Sigmoid colon (tissue), 7 donors: ENCODE results near the gene LARP1. TPM values are rescaled to one million over a fixed set of nuclear protein-coding genes. Genes with fewer than 3 reads are reported as not detected.

Experiments used
- DNase-seq: peaks from one replicate; pipeline ENCODE4 v3.0.0-alpha.2; 2019
- H3K27ac ChIP-seq, 4 donors: fragments of 200-600 bp; sonication (generic); one replicate each; pipeline ENCODE4 v1.5.1; 2016 to 2019; ENCODE audit warnings: mild to moderate bottlenecking in 1 of 4
- H3K27me3 ChIP-seq, 3 donors: fragments of 200-600 bp; sonication (generic); one replicate each; pipeline ENCODE4 v1.5.1; 2019; ENCODE audit warnings: mild to moderate bottlenecking in 1 of 3
- H3K36me3 ChIP-seq, 4 donors: fragments of 200-600 bp; sonication (generic); one replicate each; pipeline ENCODE4 v1.5.1; 2016 to 2019
- H3K4me1 ChIP-seq, 4 donors: fragments of 200-600 bp; sonication (generic); one replicate each; pipeline ENCODE4 v1.5.1; 2017 to 2019
- H3K4me3 ChIP-seq, 4 donors: fragments of 200-600 bp; sonication (generic); one replicate each; pipeline ENCODE4 v1.5.1; 2017 to 2019; ENCODE audit warnings: mild to moderate bottlenecking in 2 of 4, moderate library complexity in 1 of 4
- H3K9me3 ChIP-seq, 4 donors: fragments of 200-600 bp in 3 of 4; sonication (generic) in 3 of 4; one replicate each; pipeline versions ENCODE4 v1.5.1 to v1.6.1; 2013 to 2019
- EP300 ChIP-seq, 4 donors: sonication (generic); formaldehyde crosslinking; IDR thresholded peaks; one replicate each; pipeline ENCODE4 v1.6.1; 2017; ENCODE audit warnings: antibody characterized with exemption in 4 of 4
- POLR2A ChIP-seq, 2 donors: fragments of 450-650 bp; IDR thresholded peaks; one replicate each; pipeline ENCODE4 v1.6.1; 2016; ENCODE audit warnings: antibody characterized with exemption in 2 of 2, mild to moderate bottlenecking in 2 of 2, moderate library complexity in 2 of 2
- POLR2AphosphoS5 ChIP-seq, 4 donors: sonication (generic); formaldehyde crosslinking; IDR thresholded peaks; one replicate each; pipeline ENCODE4 v1.6.1; 2017; ENCODE audit warnings: antibody characterized with exemption in 4 of 4
- WGBS, 2 donors: extraction: QIAGEN DNeasy Blood & Tissue Kit; methylation state at CpG; one replicate each; pipeline ENCODE4 v1.1.7; 2013; 5-methylcytosine and 5-hydroxymethylcytosine counted together
- intact Hi-C: fragments of 100-400 bp; cut with DNase I; formaldehyde crosslinking; loops from one replicate; pipeline ENCODE4 v1.15.1; 2023
- polyA plus RNA-seq, 3 donors: library from polyadenylated mRNA; stranded (reverse); fragments of 200-250 nt; gene quantifications; one replicate each; pipeline ENCODE4 v1.2.3, GENCODE V29; 2013
- total RNA-seq, 4 donors: library from RNA; depleted of rRNA; stranded (reverse); fragments of >200 nt; gene quantifications; one replicate each; pipeline ENCODE4 v1.1.0, GENCODE V29; 2016
- TF ChIP-seq, protein P1 (sequence below), 4 experiments: fragments of 450-650 bp in 3 of 4; fragments of 200-600 bp in 1 of 4; IDR thresholded peaks; one replicate each; pipeline ENCODE4 v1.5.1; 2016 to 2019; ENCODE audit warnings: antibody characterized with exemption in 4 of 4, mild to moderate bottlenecking in 3 of 4, moderate library complexity in 2 of 4
- donor health status: healthy with polysubstance abuse.
- donor health status: Bipolar disorder and iron deficiency.
- donor health status: healthy.

LARP1 gene
- total RNA-seq (10 to 100 TPM; 47.4 to 97.8 (median 55.6) TPM), polyA plus RNA-seq (10 to 100 TPM; 10.2 to 68.2 (median 15.5) TPM)

GRCh38 chr5:154755361-154756008 lies at the start of gene LARP1:
TSS of gene LARP1 (plus strand) at chr5:154755377. CDS start at chr5:154755758, 381 bp downstream.
- Histone ChIP-seq H3K27ac (peak within 1 kb of the TSS; percentile 99 to 100 (median 100)), H3K4me3 (peak within 1 kb of the TSS; percentile 88 to 99 (median 96)), H3K27me3 (no peaks in the 10 kb centered on the region), H3K4me1 (peaks cover 0 to 53% (median 50%) of the 10 kb centered on the region in 4 donors), H3K36me3 (no peaks in the 10 kb centered on the region), H3K9me3 (no peaks in the 10 kb centered on the region)
- DNase-seq = no peak
- 1% methylated on average over 75 of the region's 75 CpGs for WGBS, 2 donors
- TF ChIP-seq POLR2A (IDR thresholded peaks at IDR 0.05) (no peak), POLR2AphosphoS5 (IDR thresholded peaks at IDR 0.05) (peak in 1 of 4 donors; percentile 35)
- intact Hi-C loops = loop anchor here (2.0 to 10.0 kb wide), 4 partner anchors 57 to 311 kb away; partner anchors contain the start of genes CNOT8 and SAP30L

GRCh38 chr5:154706416-154706815 lies 48.8 kb upstream of the LARP1 start:
- no peaks in the 10 kb centered on the region for H3K9me3 ChIP-seq
- TF ChIP-seq POLR2A (IDR thresholded peaks at IDR 0.05) (no peak), EP300 (IDR thresholded peaks at IDR 0.05) (no peak), POLR2AphosphoS5 (IDR thresholded peaks at IDR 0.05) (no peak)
- TF ChIP-seq, protein P1, sequence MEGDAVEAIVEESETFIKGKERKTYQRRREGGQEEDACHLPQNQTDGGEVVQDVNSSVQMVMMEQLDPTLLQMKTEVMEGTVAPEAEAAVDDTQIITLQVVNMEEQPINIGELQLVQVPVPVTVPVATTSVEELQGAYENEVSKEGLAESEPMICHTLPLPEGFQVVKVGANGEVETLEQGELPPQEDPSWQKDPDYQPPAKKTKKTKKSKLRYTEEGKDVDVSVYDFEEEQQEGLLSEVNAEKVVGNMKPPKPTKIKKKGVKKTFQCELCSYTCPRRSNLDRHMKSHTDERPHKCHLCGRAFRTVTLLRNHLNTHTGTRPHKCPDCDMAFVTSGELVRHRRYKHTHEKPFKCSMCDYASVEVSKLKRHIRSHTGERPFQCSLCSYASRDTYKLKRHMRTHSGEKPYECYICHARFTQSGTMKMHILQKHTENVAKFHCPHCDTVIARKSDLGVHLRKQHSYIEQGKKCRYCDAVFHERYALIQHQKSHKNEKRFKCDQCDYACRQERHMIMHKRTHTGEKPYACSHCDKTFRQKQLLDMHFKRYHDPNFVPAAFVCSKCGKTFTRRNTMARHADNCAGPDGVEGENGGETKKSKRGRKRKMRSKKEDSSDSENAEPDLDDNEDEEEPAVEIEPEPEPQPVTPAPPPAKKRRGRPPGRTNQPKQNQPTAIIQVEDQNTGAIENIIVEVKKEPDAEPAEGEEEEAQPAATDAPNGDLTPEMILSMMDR (IDR thresholded peaks at IDR 0.05) = no peak
- intact Hi-C loops = no loop called here
- H3K36me3 ChIP-seq = no peaks in the 10 kb centered on the region
- no peaks in the 10 kb centered on the region for H3K4me1 ChIP-seq
- H3K27me3 ChIP-seq = no peaks in the 10 kb centered on the region
- DNase-seq = no peak
- WGBS, 2 donors = 90 to 92% methylated on average over 1 of the region's 1 CpG
- H3K4me3 ChIP-seq = no peak overlapping the region
- H3K27ac ChIP-seq = no peak overlapping the region

DNA sequence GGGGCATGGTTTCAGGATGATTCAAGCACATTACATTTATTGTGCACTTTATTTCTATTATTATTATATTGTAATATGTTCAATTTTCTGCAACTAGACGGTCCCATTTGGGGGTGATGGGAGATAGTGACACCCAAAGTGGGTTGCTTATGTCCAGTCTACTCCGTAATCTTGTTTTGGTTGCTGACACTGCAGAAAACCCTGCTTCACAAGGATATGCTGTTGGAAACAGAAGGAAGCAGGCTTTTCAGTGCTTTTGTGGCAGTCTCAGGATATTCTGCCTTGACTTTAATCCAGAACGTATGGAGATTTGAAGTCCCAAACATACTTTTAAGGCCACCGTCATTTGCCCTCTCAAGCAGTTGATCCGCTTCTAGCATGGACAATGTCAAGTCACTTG lies 47.5 kb upstream of the LARP1 start:
- WGBS, 2 donors = 91 to 92% methylated on average over 5 of the region's 5 CpGs
- Histone ChIP-seq H3K27ac (no peak overlapping the region), H3K27me3 (no peaks in the 10 kb centered on the region), H3K4me3 (no peak overlapping the region), H3K9me3 (no peaks in the 10 kb centered on the region), H3K36me3 (no peaks in the 10 kb centered on the region), H3K4me1 (no peaks in the 10 kb centered on the region)
- no peak for DNase-seq
- intact Hi-C loops = no loop called here
- TF ChIP-seq POLR2AphosphoS5 (IDR thresholded peaks at IDR 0.05) (no peak), POLR2A (IDR thresholded peaks at IDR 0.05) (no peak), EP300 (IDR thresholded peaks at IDR 0.05) (no peak)
- TF ChIP-seq, protein P1 (IDR thresholded peaks at IDR 0.05) = no peak

GRCh38 chr5:154708207-154708606 lies 47.0 kb upstream of the LARP1 start:
- WGBS, 2 donors = 84 to 89% methylated on average over 6 of the region's 6 CpGs

GRCh38 chr5:154708846-154709245 lies 46.3 kb upstream of the LARP1 start:
- 83 to 88% methylated on average over 5 of the region's 5 CpGs for WGBS, 2 donors
- peak; percentile 12 for DNase-seq
- peaks cover 0 to 11% (median 5%) of the 10 kb centered on the region in 4 donors for H3K4me1 ChIP-seq
- H3K27ac ChIP-seq = no peak overlapping the region
- H3K9me3 ChIP-seq = no peaks in the 10 kb centered on the region
- no peaks in the 10 kb centered on the region for H3K36me3 ChIP-seq
- intact Hi-C loops = no loop called here
- H3K27me3 ChIP-seq = no peaks in the 10 kb centered on the region
- no peak overlapping the region for H3K4me3 ChIP-seq
- TF ChIP-seq EP300 (IDR thresholded peaks at IDR 0.05) (no peak), POLR2A (IDR thresholded peaks at IDR 0.05) (no peak), POLR2AphosphoS5 (IDR thresholded peaks at IDR 0.05) (no peak)
- TF ChIP-seq, protein P1 (IDR thresholded peaks at IDR 0.05) = no peak

More at GRCh38 chr5:154708207-154708606, 47.0 kb upstream of the LARP1 start:
- Histone ChIP-seq H3K4me1 (peaks cover 0 to 4% (median 0%) of the 10 kb centered on the region in 4 donors), H3K36me3 (no peaks in the 10 kb centered on the region), H3K9me3 (no peaks in the 10 kb centered on the region), H3K4me3 (no peak overlapping the region), H3K27me3 (no peaks in the 10 kb centered on the region), H3K27ac (no peak overlapping the region)
- peak; percentile 27 for DNase-seq
- no peak for TF ChIP-seq EP300 (IDR thresholded peaks at IDR 0.05)
- no peak for TF ChIP-seq POLR2A (IDR thresholded peaks at IDR 0.05)
- TF ChIP-seq, protein P1 (IDR thresholded peaks at IDR 0.05) = no peak
- TF ChIP-seq POLR2AphosphoS5 (IDR thresholded peaks at IDR 0.05) = no peak
- intact Hi-C loops = no loop called here
